Measurements from ENCODE around the gene ATXN1. TPM values are rescaled to one million over a fixed set of nuclear protein-coding genes. Genes with fewer than 3 reads are reported as not detected.

Gene ATXN1
- total and polyA plus RNA-seq, 7 experiments from 2014 or later = 1.5 to 82.7 (median 42.4) TPM

DNA sequence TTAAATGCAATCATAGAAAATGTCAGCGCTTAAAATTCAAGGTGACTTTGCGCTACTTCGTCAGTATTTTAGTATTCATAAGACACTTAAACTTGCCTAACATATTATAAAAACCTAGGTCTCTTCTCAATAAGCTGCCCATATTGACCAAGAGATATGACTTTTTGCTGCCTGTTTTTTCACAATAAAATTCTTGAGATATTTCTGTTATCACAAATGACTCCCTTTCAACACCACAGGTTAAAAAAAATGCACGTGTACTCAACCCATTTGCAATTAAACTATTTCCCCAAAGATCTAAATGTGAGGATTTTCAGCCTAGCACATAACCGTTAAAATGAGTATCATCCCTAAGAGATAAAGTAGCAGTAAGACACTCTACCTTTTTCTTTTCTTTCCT, 10.7 kb downstream of the ATXN1 start:
- Mint-ChIP-seq H3K27ac (no peak overlapping the region), H3K36me3 (peaks cover 0 to 42% (median 5%) of the 10 kb centered on the region in 5 donors), H3K4me1 (peaks cover 8 to 58% (median 23%) of the 10 kb centered on the region in 7 donors), H3K27me3 (no peaks in the 10 kb centered on the region), H3K4me3 (no peak overlapping the region), H3K9me3 (no peaks in the 10 kb centered on the region)
- no peak overlapping the region for H3K4me3 ChIP-seq (ENCODE audit: low read length)
- POLR2A ChIA-PET = no interaction called here
- H3K4me1 ChIP-seq (ENCODE audit: control insufficient read depth in 2 of 2, insufficient read depth in 2 of 2, low read length in 2 of 2) = peaks cover 0 to 18% of the 10 kb centered on the region in 2 donors
- no peaks in the 10 kb centered on the region for H3K27me3 ChIP-seq (ENCODE audit: control insufficient read depth in 2 of 2, insufficient read depth in 2 of 2, low read length in 2 of 2)
- no peak overlapping the region for H3K27ac ChIP-seq (ENCODE audit: low read depth, low read length)
- H3K36me3 ChIP-seq (ENCODE audit: control insufficient read depth in 2 of 3, insufficient read depth in 3 of 3, low read length in 3 of 3) = no peaks in the 10 kb centered on the region
- H3K9me3 ChIP-seq (ENCODE audit: control insufficient read depth in 2 of 3, low read length in 3 of 3) = no peaks in the 10 kb centered on the region
- ATAC-seq = no peak
- intact Hi-C loops (cut with micrococcal nuclease) = no loop called here
- DNase-seq = no peak
- CTCF ChIA-PET = interaction anchor here (2.7 kb wide), 1 partner anchor 11 kb away, joined by 10 read pairs; no protein-coding TSS in a partner anchor

GRCh38 chr6:16749516-16750485, 11.5 kb downstream of the ATXN1 start:
- H3K4me3 ChIP-seq (ENCODE audit: low read length) = no peak overlapping the region

DNA sequence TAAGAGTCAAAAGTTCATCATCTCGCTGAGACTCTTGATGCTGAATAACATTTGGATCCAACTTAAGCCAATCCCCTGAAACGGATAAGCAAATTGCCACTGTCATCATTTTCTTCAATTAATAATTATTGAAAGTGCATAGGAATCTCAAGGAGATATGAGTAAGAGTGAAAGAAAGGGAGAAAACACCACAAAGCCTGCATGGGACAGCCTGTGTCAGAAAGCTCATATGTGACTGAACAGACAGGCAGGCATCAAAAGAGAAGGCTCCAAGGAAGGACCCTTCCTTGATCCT, 13.3 kb downstream of the ATXN1 start:
- Mint-ChIP-seq H3K4me3 (no peak overlapping the region), H3K9me3 (no peaks in the 10 kb centered on the region), H3K36me3 (peaks cover 4 to 43% (median 7%) of the 10 kb centered on the region in 5 donors), H3K27me3 (no peaks in the 10 kb centered on the region), H3K4me1 (peaks cover 19 to 55% (median 30%) of the 10 kb centered on the region in 7 donors), H3K27ac (no peak overlapping the region)
- ChIA-PET CTCF (interaction anchor here (0.9 to 1.0 kb wide), 2 partner anchors 11 to 14 kb away, joined by 3 read pairs; no protein-coding TSS in a partner anchor), POLR2A (interaction anchor here (1.1 kb wide), 1 partner anchor 10 kb away, joined by 3 read pairs; no protein-coding TSS in a partner anchor)
- Histone ChIP-seq H3K27ac (ENCODE audit: low read depth, low read length) (no peak overlapping the region), H3K4me1 (ENCODE audit: control insufficient read depth in 2 of 2, insufficient read depth in 2 of 2, low read length in 2 of 2) (peaks cover 0 to 18% of the 10 kb centered on the region in 2 donors), H3K4me3 (ENCODE audit: low read length) (no peak overlapping the region), H3K36me3 (ENCODE audit: control insufficient read depth in 2 of 3, insufficient read depth in 3 of 3, low read length in 3 of 3) (no peaks in the 10 kb centered on the region), H3K27me3 (ENCODE audit: control insufficient read depth in 2 of 2, insufficient read depth in 2 of 2, low read length in 2 of 2) (no peaks in the 10 kb centered on the region), H3K9me3 (ENCODE audit: control insufficient read depth in 2 of 3, low read length in 3 of 3) (no peaks in the 10 kb centered on the region)
- DNase-seq = no peak
- intact Hi-C loops (cut with micrococcal nuclease) = no loop called here
- no peak for ATAC-seq

More at GRCh38 chr6:16749516-16750485, 11.5 kb downstream of the ATXN1 start:
- Mint-ChIP-seq H3K27ac (no peak overlapping the region), H3K4me3 (no peak overlapping the region), H3K9me3 (no peaks in the 10 kb centered on the region), H3K4me1 (peaks cover 10 to 54% (median 20%) of the 10 kb centered on the region in 7 donors), H3K36me3 (peaks cover 0 to 39% (median 5%) of the 10 kb centered on the region in 5 donors), H3K27me3 (no peaks in the 10 kb centered on the region)
- Histone ChIP-seq H3K4me1 (ENCODE audit: control insufficient read depth in 2 of 2, insufficient read depth in 2 of 2, low read length in 2 of 2) (peaks cover 0 to 18% of the 10 kb centered on the region in 2 donors), H3K36me3 (ENCODE audit: control insufficient read depth in 2 of 3, insufficient read depth in 3 of 3, low read length in 3 of 3) (no peaks in the 10 kb centered on the region), H3K27ac (ENCODE audit: low read depth, low read length) (no peak overlapping the region), H3K9me3 (ENCODE audit: control insufficient read depth in 2 of 3, low read length in 3 of 3) (no peaks in the 10 kb centered on the region), H3K27me3 (ENCODE audit: control insufficient read depth in 2 of 2, insufficient read depth in 2 of 2, low read length in 2 of 2) (no peaks in the 10 kb centered on the region)
- intact Hi-C loops (cut with micrococcal nuclease) = no loop called here
- ATAC-seq = no peak
- POLR2A ChIA-PET = no interaction called here
- CTCF ChIA-PET = interaction anchor here (0.6 to 2.7 kb wide), 3 partner anchors 9 to 432 kb away, joined by 3 to 10 read pairs (median 3); no protein-coding TSS in a partner anchor
- DNase-seq = no peak

- H3K9me3 ChIP-seq (ENCODE audit: control insufficient read depth in 2 of 3, low read length in 3 of 3) = no peaks in the 10 kb centered on the region
- DNase-seq (no peak), ATAC-seq (peak; percentile 37)
- Mint-ChIP-seq H3K4me1 (peaks cover 19 to 54% (median 30%) of the 10 kb centered on the region in 7 donors), H3K4me3 (no peak overlapping the region), H3K27me3 (no peaks in the 10 kb centered on the region), H3K36me3 (peaks cover 2 to 44% (median 7%) of the 10 kb centered on the region in 5 donors), H3K9me3 (no peaks in the 10 kb centered on the region), H3K27ac (no peak overlapping the region)
- POLR2A ChIA-PET = interaction anchor here (1.1 kb wide), 1 partner anchor 10 kb away, joined by 3 read pairs; no protein-coding TSS in a partner anchor
- no peaks in the 10 kb centered on the region for H3K36me3 ChIP-seq (ENCODE audit: control insufficient read depth in 2 of 3, insufficient read depth in 3 of 3, low read length in 3 of 3)
- no peak overlapping the region for H3K27ac ChIP-seq (ENCODE audit: low read depth, low read length)
- H3K4me3 ChIP-seq (ENCODE audit: low read length) = no peak overlapping the region
- intact Hi-C loops (cut with micrococcal nuclease) = no loop called here
- H3K4me1 ChIP-seq (ENCODE audit: control insufficient read depth in 2 of 2, insufficient read depth in 2 of 2, low read length in 2 of 2) = peaks cover 0 to 18% of the 10 kb centered on the region in 2 donors
- CTCF ChIA-PET = interaction anchor here (0.5 to 1.0 kb wide), 5 partner anchors 11 to 397 kb away, joined by 3 read pairs; no protein-coding TSS in a partner anchor
- H3K27me3 ChIP-seq (ENCODE audit: control insufficient read depth in 2 of 2, insufficient read depth in 2 of 2, low read length in 2 of 2) = no peaks in the 10 kb centered on the region
Observed at GRCh38 chr6:16747232-16748024, 13.8 kb downstream of the ATXN1 start.

DNA sequence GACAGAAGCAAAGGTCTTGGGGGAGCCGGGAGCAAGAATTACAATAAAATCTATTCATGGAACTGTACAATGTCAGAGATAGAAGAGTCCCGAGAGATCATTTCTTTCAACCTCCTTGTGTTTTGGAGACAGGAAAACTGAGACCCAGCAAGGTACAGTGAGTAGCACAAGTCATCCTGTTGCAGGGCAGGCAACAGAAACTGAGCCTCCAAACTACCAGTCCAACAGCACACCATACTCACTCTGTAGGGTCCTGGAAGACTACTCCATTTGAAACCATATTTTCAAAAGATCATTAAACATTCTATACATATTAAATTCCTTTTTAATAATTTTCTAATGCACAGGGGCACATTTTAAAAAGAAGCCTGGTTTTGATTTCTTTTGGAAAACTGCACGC, 14.4 kb downstream of the ATXN1 start:
- Mint-ChIP-seq H3K27ac (no peak overlapping the region), H3K27me3 (no peaks in the 10 kb centered on the region), H3K9me3 (no peaks in the 10 kb centered on the region), H3K4me3 (no peak overlapping the region), H3K4me1 (peaks cover 19 to 58% (median 30%) of the 10 kb centered on the region in 7 donors), H3K36me3 (peaks cover 0 to 46% (median 7%) of the 10 kb centered on the region in 5 donors)
- H3K27ac ChIP-seq (ENCODE audit: low read depth, low read length) = no peak overlapping the region
- H3K36me3 ChIP-seq (ENCODE audit: control insufficient read depth in 2 of 3, insufficient read depth in 3 of 3, low read length in 3 of 3) = no peaks in the 10 kb centered on the region
- intact Hi-C loops (cut with micrococcal nuclease) = no loop called here
- H3K9me3 ChIP-seq (ENCODE audit: control insufficient read depth in 2 of 3, low read length in 3 of 3) = no peaks in the 10 kb centered on the region
- peaks cover 0 to 22% of the 10 kb centered on the region in 2 donors for H3K4me1 ChIP-seq (ENCODE audit: control insufficient read depth in 2 of 2, insufficient read depth in 2 of 2, low read length in 2 of 2)
- H3K27me3 ChIP-seq (ENCODE audit: control insufficient read depth in 2 of 2, insufficient read depth in 2 of 2, low read length in 2 of 2) = no peaks in the 10 kb centered on the region
- DNase-seq = no peak
- POLR2A ChIA-PET = no interaction called here
- CTCF ChIA-PET = interaction anchor here (0.5 to 0.7 kb wide), 2 partner anchors 35 to 396 kb away, joined by 3 read pairs; no protein-coding TSS in a partner anchor
- H3K4me3 ChIP-seq (ENCODE audit: low read length) = no peak overlapping the region
- ATAC-seq = no peak

DNA sequence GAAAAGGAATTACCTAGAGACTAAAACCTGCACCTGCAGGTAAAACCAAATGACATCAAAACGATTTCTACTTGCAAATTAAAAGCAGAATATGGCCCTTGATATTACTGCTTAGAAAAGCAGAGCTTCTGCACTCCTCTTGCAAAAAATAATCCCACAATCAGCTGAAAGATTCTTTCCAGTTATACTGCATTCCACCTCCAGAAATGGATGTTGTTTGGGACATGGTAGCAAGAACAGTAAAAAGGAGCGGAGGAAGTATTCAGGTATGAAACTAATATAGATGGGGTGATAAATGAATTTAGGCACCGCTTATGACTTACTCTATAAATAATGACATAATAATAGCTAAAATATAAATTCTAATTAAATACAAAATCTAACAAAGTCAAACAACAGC, 14.9 kb downstream of the ATXN1 start:
- ATAC-seq = no peak
- Histone ChIP-seq H3K36me3 (ENCODE audit: control insufficient read depth in 2 of 3, insufficient read depth in 3 of 3, low read length in 3 of 3) (no peaks in the 10 kb centered on the region), H3K27me3 (ENCODE audit: control insufficient read depth in 2 of 2, insufficient read depth in 2 of 2, low read length in 2 of 2) (no peaks in the 10 kb centered on the region), H3K4me1 (ENCODE audit: control insufficient read depth in 2 of 2, insufficient read depth in 2 of 2, low read length in 2 of 2) (peaks cover 0 to 26% of the 10 kb centered on the region in 2 donors), H3K4me3 (ENCODE audit: low read length) (no peak overlapping the region), H3K9me3 (ENCODE audit: control insufficient read depth in 2 of 3, low read length in 3 of 3) (no peaks in the 10 kb centered on the region), H3K27ac (ENCODE audit: low read depth, low read length) (no peak overlapping the region)
- Mint-ChIP-seq H3K36me3 (peaks cover 0 to 43% (median 7%) of the 10 kb centered on the region in 5 donors), H3K4me1 (peaks cover 19 to 62% (median 30%) of the 10 kb centered on the region in 7 donors), H3K4me3 (no peak overlapping the region), H3K27ac (no peak overlapping the region), H3K27me3 (no peaks in the 10 kb centered on the region), H3K9me3 (no peaks in the 10 kb centered on the region)
- DNase-seq = no peak
- CTCF ChIA-PET = no interaction called here
- POLR2A ChIA-PET = no interaction called here
- intact Hi-C loops (cut with micrococcal nuclease) = no loop called here
